Spinal cord (tissue), 10 donors: ENCODE data around the gene KLF13. TPM values are rescaled to one million over a fixed set of nuclear protein-coding genes. Genes with fewer than 3 reads are reported as not detected.
A peak's percentile ranks its signal among the peaks of the same experiment; 100 is the strongest.

Experiments
- DNase-seq, 6 donors: peaks; one replicate each; pipeline versions ENCODE4 v3.0.0 to v3.0.0-alpha.2; 2013 to 2015; ENCODE audit warnings: low spot score in 6 of 6, low read depth in 4 of 6
- H3K27ac ChIP-seq: one replicate; pipeline ENCODE4 v1.5.1; 2013; ENCODE audit warnings: low read depth, low read length, control low read depth
- H3K27me3 ChIP-seq: one replicate; pipeline ENCODE4 v1.6.1; 2013; ENCODE audit warnings: low read length; ENCODE audit not compliant: control insufficient read depth, insufficient read depth
- H3K36me3 ChIP-seq: one replicate; pipeline ENCODE4 v1.6.1; 2013; ENCODE audit warnings: low read length; ENCODE audit not compliant: control insufficient read depth, insufficient read depth
- H3K4me1 ChIP-seq: one replicate; pipeline ENCODE4 v1.6.1; 2013; ENCODE audit warnings: low read length; ENCODE audit not compliant: control insufficient read depth, insufficient read depth
- H3K4me3 ChIP-seq: one replicate; pipeline ENCODE4 v1.5.1; 2013; ENCODE audit warnings: low read depth, low read length, control low read depth
- H3K9me3 ChIP-seq: one replicate; pipeline ENCODE4 v1.6.1; 2013; ENCODE audit warnings: low read length; ENCODE audit not compliant: control insufficient read depth, insufficient read depth
- WGBS: methylation state at CpG from one replicate; pipeline ENCODE4 v1.1.5; 2013; ENCODE audit warnings: missing lambda C conversion rate; ENCODE audit not compliant: insufficient coverage; 5-methylcytosine and 5-hydroxymethylcytosine counted together
- polyA plus RNA-seq, 2 donors: library from polyadenylated mRNA; unstranded; fragments of 120-200 nt; gene quantifications; one replicate each; pipeline ENCODE4 v1.2.1, GENCODE V29; 2013; ENCODE audit not compliant: insufficient read length in 2 of 2
- total RNA-seq, 2 donors: library from RNA; depleted of rRNA in 1 of 2; stranded (reverse); fragments of 120-200 nt in 1 of 2; fragments of >200 nt in 1 of 2; gene quantifications; one replicate each; pipeline versions ENCODE4 v1.2.3 to v1.2.4, GENCODE V29; 2013 to 2014
- donor health status: healthy.

The KLF13 gene
- total and polyA plus RNA-seq, 4 donors, result 42.3 to 84.5 (median 68.2) TPM

DNA sequence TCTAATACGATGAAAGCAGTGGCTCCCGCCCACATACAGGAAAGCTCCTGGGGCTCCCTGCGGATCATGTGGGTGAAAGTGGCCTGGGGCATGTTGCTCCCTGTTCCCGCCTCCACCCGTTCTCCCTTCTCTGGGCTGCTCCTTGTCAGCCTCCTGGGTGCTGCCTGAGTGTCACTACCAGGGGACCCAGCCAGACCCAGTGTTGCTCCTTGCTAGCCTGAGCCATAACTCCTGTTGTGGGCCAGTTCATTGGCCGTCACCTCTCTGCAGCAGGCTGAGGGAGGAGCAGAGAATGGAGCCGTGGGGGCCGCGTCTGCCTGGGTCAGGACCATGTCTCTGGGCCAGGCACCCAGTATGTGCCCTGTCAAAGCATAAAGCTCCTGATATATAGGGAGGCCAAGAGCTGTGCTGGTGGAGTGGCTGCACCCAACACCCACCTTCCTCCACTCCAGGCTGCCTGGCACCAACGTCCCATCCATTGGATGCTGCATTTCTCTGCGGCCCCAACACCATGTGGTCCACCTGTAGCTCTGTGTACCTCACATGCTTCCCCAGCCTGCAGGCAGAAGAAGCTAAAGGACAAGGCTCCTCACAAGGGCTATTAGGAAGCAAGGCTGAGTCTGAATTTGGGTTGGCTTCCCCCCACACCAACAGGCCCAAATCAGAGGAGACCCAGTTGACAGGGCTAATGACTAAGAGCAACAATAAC is 40.5 kb downstream of the KLF13 start:
- no peak for DNase-seq
- Histone ChIP-seq H3K4me3 (no peak overlapping the region), H3K9me3 (no peaks in the 10 kb centered on the region), H3K36me3 (peaks cover 11% of the 10 kb centered on the region), H3K4me1 (peaks cover 37% of the 10 kb centered on the region), H3K27me3 (no peaks in the 10 kb centered on the region), H3K27ac (no peak overlapping the region)
- WGBS, result 81% methylated on average over 9 of the region's 11 CpGs

DNA sequence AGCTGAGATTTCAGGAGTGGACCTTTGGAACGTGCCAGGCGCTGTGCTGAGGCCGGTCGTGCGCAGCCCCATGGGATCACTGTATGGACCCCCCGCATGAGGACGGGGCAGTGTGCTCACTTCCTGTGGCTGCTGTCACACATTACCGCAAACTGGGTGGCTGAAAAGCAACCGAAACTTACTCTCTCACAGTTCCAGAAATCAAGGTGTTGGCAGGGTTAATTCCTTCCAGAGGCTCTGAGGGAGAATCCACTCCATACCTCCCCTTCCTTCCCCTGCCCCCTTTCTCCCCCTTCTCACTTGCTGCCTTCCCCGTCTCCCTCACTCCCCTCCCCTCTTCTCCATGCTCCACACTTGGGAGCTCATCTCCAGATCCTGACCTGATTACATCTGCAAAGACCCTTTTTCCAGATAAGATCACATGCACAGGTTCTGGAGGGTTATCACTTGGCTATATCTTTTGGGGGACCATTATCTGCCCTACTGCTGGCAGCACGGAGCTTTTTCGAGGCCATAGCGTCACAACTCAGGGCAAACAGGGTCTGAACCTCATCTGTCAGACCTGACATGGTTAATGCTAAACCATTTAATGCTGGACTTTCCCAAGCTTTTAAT is 41.2 kb downstream of the KLF13 start:
- 74% methylated on average over 13 of the region's 13 CpGs for WGBS
- Histone ChIP-seq H3K36me3 (peaks cover 18% of the 10 kb centered on the region), H3K4me3 (no peak overlapping the region), H3K27me3 (no peaks in the 10 kb centered on the region), H3K9me3 (no peaks in the 10 kb centered on the region), H3K4me1 (peaks cover 41% of the 10 kb centered on the region), H3K27ac (no peak overlapping the region)
- no peak for DNase-seq

DNA sequence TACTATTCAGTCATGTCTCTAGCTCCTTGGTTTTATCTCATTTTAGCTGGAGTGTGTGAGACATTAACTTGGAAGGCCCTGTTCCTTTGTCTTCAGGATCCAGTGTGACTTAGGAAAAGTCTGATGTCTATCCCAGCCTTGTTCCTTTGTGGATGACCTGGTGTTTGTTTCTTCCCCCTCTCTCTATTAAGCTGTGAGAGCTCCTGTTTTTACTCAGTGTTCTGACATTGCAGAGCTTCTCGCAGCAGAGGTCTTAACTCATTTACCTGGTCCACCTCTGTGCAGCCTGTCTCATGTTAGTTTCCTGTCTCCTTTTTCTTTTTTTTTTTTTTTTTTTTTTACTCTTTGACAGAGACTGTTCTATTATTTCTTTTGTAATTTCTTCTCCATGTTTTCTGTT is 43.1 kb downstream of the KLF13 start:
- Histone ChIP-seq H3K9me3 (no peaks in the 10 kb centered on the region), H3K27me3 (no peaks in the 10 kb centered on the region), H3K4me1 (peaks cover 36% of the 10 kb centered on the region), H3K27ac (no peak overlapping the region), H3K36me3 (peaks cover 35% of the 10 kb centered on the region), H3K4me3 (no peak overlapping the region)
- no CpG with 5 or more reads among the region's 1 CpG for WGBS
- DNase-seq, result no peak

DNA sequence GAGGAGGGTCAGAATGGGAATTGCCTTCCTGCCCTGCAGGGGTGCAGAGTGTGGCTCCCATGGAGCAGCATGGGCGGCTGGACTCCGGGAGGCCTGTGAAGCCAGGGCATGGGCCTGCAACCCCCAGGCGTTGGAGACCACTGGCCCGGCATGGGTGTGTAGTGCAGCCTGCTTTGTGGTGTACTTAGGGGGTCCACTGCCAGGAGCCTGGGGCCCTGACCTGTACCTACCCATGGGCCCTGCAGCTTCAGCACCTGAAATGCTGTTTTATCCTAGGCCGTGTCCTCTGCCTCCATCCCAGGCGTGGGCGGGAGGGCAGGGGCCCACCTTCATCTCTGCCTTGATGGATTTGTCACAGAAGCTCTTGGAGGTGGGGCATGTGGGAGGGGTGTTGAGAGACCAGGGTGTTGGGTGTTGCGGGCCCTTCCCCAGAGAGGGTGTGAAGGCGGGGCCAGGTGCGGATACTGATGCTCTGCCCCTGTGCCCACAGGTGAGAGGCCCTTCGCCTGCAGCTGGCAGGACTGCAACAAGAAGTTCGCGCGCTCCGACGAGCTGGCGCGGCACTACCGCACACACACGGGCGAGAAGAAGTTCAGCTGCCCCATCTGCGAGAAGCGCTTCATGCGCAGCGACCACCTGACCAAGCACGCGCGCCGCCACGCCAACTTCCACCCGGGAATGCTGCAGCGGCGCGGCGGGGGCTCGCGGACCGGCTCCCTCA is 45.0 kb downstream of the KLF13 start:
- Histone ChIP-seq H3K27me3 (no peaks in the 10 kb centered on the region), H3K4me3 (no peak overlapping the region), H3K27ac (no peak overlapping the region), H3K4me1 (peaks cover 16% of the 10 kb centered on the region), H3K36me3 (peaks cover 46% of the 10 kb centered on the region), H3K9me3 (no peaks in the 10 kb centered on the region)
- WGBS, result 95% methylated on average over 29 of the region's 38 CpGs
- no peak for DNase-seq

DNA sequence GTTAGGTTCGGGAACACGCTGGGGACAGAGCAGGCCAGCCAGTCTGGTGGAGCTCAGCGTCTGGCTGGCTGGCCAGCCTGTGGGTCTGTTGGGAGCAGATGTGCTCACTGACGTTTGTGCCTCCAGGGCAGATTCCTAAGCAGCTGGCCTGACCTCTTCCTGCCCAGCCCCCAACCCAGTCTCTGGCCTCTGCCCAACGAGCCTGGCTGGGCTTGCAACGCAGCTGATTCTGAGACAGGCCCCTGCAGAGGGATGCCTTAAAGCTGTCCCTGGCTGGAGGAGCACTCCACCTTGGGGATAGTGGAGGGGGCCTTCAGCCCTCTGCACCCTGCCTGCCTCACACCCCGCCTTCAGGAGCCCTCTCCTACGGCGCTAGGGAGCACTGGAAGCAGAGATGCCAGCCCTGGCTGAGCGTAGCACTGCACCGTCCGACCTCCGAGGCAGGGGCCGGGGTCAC is 46.0 kb downstream of the KLF13 start:
- 62% methylated on average over 14 of the region's 14 CpGs for WGBS
- H3K27me3 ChIP-seq, result no peaks in the 10 kb centered on the region
- no peak overlapping the region for H3K27ac ChIP-seq
- H3K9me3 ChIP-seq, result no peaks in the 10 kb centered on the region
- DNase-seq, result peak in 1 of 6 donors; percentile 42
- no peak overlapping the region for H3K4me3 ChIP-seq
- H3K4me1 ChIP-seq, result peaks cover 10% of the 10 kb centered on the region
- peaks cover 48% of the 10 kb centered on the region for H3K36me3 ChIP-seq

DNA sequence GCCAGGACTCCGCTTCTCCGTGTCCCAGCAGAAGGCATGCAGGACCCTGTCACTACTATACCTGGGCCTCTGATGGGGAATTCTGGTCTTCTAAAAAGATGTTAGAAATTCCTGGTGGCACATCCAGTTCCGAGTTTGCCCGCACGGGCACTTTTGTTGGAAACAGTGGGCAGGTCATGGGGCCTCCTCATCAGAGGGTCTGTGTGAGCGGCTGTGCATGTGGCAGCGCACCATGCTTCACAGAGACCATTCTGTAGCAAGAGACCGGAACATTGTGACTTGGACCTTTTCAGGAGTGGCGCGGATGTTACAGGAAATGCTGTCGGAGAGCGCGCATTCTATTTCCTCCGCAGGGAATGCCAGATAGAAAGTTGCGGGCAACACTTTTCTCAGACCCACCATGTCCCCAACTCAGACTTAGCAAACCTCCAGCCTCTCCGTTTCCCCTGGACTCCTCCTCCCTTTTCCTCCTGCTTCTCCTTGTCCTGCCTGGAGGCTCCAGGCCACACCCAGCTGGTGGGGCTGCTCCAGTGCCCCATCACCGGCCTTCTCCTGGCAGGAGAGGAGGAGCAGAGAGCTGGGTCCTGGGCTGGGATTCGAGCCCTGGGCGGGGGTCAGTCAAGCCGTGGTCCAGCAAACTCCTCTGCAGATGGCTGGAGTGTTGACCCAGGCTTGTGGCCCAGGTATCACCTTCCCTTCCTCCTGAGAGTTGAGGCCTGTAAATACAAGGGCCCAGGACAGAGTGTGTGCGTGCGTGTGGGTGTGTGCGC is 46.6 kb downstream of the KLF13 start:
- H3K27ac ChIP-seq, result no peak overlapping the region
- H3K27me3 ChIP-seq, result no peaks in the 10 kb centered on the region
- peaks cover 14% of the 10 kb centered on the region for H3K4me1 ChIP-seq
- DNase-seq, result no peak
- H3K4me3 ChIP-seq, result no peak overlapping the region
- 93% methylated on average over 19 of the region's 23 CpGs for WGBS
- no peaks in the 10 kb centered on the region for H3K9me3 ChIP-seq
- peaks cover 53% of the 10 kb centered on the region for H3K36me3 ChIP-seq

DNA sequence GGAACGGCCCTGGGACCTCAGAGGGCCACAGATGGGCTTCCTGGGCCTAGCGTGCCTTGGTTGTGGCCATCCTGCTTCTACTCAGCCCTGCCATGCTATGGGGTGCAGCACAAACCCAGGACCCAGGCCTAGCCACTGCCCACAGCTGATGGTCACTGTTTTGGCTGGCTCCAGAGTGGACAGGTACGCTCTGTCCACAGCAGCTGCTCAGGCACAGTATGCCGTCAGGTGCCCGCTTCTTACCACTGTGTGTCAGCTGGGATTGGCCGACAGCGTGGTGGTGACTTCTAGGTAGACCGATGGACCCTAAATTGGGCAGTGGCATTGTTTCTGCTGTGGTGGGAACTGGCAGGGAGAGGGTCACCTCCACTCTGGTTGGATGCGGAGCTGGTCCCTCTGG is 47.3 kb downstream of the KLF13 start:
- WGBS, result over 99% methylated on average over 9 of the region's 9 CpGs
- H3K27me3 ChIP-seq, result no peaks in the 10 kb centered on the region
- H3K4me1 ChIP-seq, result peaks cover 19% of the 10 kb centered on the region
- DNase-seq, result no peak
- H3K27ac ChIP-seq, result no peak overlapping the region
- H3K36me3 ChIP-seq, result peaks cover 57% of the 10 kb centered on the region
- H3K4me3 ChIP-seq, result no peak overlapping the region
- H3K9me3 ChIP-seq, result no peaks in the 10 kb centered on the region

DNA sequence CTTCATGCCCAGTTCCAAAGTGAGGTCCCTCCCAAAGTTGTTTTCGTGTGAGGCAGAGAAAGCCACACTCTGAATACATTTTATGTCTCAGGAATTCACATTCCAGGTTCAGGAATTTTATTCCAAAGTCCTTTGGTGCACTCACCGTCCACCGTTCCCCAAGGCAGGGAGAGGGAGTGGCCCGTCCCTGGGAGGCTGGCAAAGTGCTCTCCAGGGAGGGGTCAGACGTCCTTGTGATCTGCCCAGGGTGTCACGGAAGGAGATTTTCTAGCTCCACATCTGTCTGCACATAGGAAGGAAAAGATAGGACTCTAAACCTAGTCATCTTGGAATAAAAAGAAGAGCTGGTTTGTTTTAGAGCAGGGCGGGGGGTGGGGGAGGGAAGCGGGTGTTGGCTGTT is 47.9 kb downstream of the KLF13 start:
- Histone ChIP-seq H3K4me1 (peaks cover 19% of the 10 kb centered on the region), H3K27me3 (no peaks in the 10 kb centered on the region), H3K36me3 (peaks cover 60% of the 10 kb centered on the region), H3K4me3 (no peak overlapping the region), H3K27ac (no peak overlapping the region), H3K9me3 (no peaks in the 10 kb centered on the region)
- 79% methylated on average over 5 of the region's 8 CpGs for WGBS
- no peak for DNase-seq

DNA sequence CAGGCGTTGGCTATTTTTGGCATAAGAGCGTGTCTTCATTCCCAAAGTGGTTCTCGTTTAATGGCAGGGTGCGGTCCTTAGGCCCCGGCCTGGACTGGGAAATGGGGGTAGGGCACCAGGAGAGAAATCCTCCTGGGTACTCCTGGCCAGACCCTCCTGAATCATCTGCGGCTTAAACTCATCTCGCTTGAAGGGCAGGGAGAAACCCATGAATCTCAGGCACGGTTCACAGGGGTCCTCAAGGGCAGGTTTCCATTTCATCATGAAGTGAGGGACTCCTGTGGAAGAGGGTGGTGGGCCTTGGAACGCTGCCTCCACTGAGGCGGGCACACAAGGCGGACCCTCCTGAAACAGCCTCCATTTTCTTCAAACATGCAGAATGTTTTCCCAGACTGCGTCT is 48.4 kb downstream of the KLF13 start:
- H3K27me3 ChIP-seq, result no peaks in the 10 kb centered on the region
- H3K27ac ChIP-seq, result no peak overlapping the region
- WGBS, result 97% methylated on average over 10 of the region's 12 CpGs
- H3K4me3 ChIP-seq, result no peak overlapping the region
- no peaks in the 10 kb centered on the region for H3K9me3 ChIP-seq
- no peak for DNase-seq
- H3K4me1 ChIP-seq, result peaks cover 19% of the 10 kb centered on the region
- peaks cover 65% of the 10 kb centered on the region for H3K36me3 ChIP-seq
